ENCODE results near the gene TP63. TPM values are rescaled to one million over a fixed set of nuclear protein-coding genes. Genes with fewer than 3 reads are reported as not detected.
"Not testable (repeated sequence)": the region's sequence is repeated elsewhere in the genome, so short reads cannot be mapped to it uniquely, and the experiment has no call there.

The TP63 gene
- polyA plus RNA-seq, 3 donors: not detected

- no peak overlapping the region for H3K4me3 Mint-ChIP-seq
- 86% methylated on average over 2 of the region's 3 CpGs for WGBS (ENCODE audit: insufficient coverage)
Observed at GRCh38 chr3:189590223-189590622, 41.0 kb upstream of the TP63 start.

DNA sequence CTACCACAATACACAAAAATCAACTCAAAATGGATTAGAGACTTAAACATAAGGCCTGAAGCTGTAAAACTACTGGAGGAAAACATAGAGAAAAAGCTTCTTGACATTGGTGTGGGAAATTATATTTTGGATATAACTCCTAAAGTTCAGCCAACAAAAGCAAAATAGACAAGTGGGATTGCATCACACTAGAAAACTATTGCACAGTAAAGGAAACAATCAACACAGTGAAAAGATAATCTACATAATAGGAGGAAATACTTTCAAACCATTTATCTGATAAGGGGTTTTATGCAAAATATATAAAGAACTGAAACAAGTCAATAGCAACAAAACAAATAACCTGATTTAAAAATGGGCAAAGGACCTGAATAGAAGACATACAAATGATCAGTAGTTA is 37.6 kb upstream of the TP63 start:
- Histone ChIP-seq H2AFZ (ENCODE audit: insufficient read depth, low read depth, low read length, poor library complexity, severe bottlenecking) (no peak overlapping the region), H3K27ac (ENCODE audit: low read depth in 1 of 2, low read length in 2 of 2) (no peak overlapping the region), H4K20me1 (ENCODE audit: insufficient read depth, low read length) (no peaks in the 10 kb centered on the region), H3K36me3 (replicated peaks in 1 of 2; ENCODE audit: control insufficient read depth in 1 of 2, insufficient read depth in 2 of 2, low read length in 2 of 2) (no peaks in the 10 kb centered on the region), H3K4me3 (replicated peaks in 1 of 3; ENCODE audit: low read depth in 2 of 3, low read length in 3 of 3) (no peak overlapping the region), H3K9ac (ENCODE audit: insufficient read depth, low read length, poor library complexity, severe bottlenecking) (no peak overlapping the region), H3K79me2 (ENCODE audit: insufficient read depth, low read length) (no peaks in the 10 kb centered on the region), H3K9me3 (replicated peaks in 1 of 2; ENCODE audit: control insufficient read depth in 1 of 2, insufficient read depth in 1 of 2, low read length in 2 of 2) (no peaks in the 10 kb centered on the region), H3K4me1 (ENCODE audit: control insufficient read depth in 1 of 2, insufficient read depth in 2 of 2, low read length in 2 of 2) (no peaks in the 10 kb centered on the region), H3K27me3 (ENCODE audit: control insufficient read depth in 2 of 2, insufficient read depth in 2 of 2, low read length in 2 of 2) (no peaks in the 10 kb centered on the region), H3K4me2 (replicated peaks; ENCODE audit: extremely low read depth, low read length, poor library complexity, severe bottlenecking) (no peak overlapping the region)
- Mint-ChIP-seq H3K27ac (no peak overlapping the region), H3K27me3 (ENCODE audit: low read depth in 3 of 3) (peaks cover 3 to 4% (median 3%) of the 10 kb centered on the region in 3 donors), H3K4me3 (no peak overlapping the region), H3K4me1 (peaks cover 5% of the 10 kb centered on the region), H3K9me3 (peaks cover 0 to 13% (median 7%) of the 10 kb centered on the region in 7 donors), H3K36me3 (no peaks in the 10 kb centered on the region)
- intact Hi-C loops (cut with micrococcal nuclease): no loop called here
- no peak for TF ChIP-seq CTCF (IDR thresholded peaks at IDR 0.05)
- DNase-seq: no peak

More at GRCh38 chr3:189590223-189590622, 41.0 kb upstream of the TP63 start:
- Histone ChIP-seq H3K9me3 (replicated peaks in 1 of 2; ENCODE audit: control insufficient read depth in 1 of 2, insufficient read depth in 1 of 2, low read length in 2 of 2) (no peaks in the 10 kb centered on the region), H3K27me3 (ENCODE audit: control insufficient read depth in 2 of 2, insufficient read depth in 2 of 2, low read length in 2 of 2) (no peaks in the 10 kb centered on the region), H3K4me3 (replicated peaks in 1 of 3; ENCODE audit: low read depth in 2 of 3, low read length in 3 of 3) (no peak overlapping the region), H3K9ac (ENCODE audit: insufficient read depth, low read length, poor library complexity, severe bottlenecking) (no peak overlapping the region), H2AFZ (ENCODE audit: insufficient read depth, low read depth, low read length, poor library complexity, severe bottlenecking) (no peak overlapping the region), H3K36me3 (replicated peaks in 1 of 2; ENCODE audit: control insufficient read depth in 1 of 2, insufficient read depth in 2 of 2, low read length in 2 of 2) (no peaks in the 10 kb centered on the region), H3K27ac (ENCODE audit: low read depth in 1 of 2, low read length in 2 of 2) (no peak overlapping the region), H4K20me1 (ENCODE audit: insufficient read depth, low read length) (no peaks in the 10 kb centered on the region), H3K4me2 (replicated peaks; ENCODE audit: extremely low read depth, low read length, poor library complexity, severe bottlenecking) (no peak overlapping the region), H3K4me1 (ENCODE audit: control insufficient read depth in 1 of 2, insufficient read depth in 2 of 2, low read length in 2 of 2) (no peaks in the 10 kb centered on the region), H3K79me2 (ENCODE audit: insufficient read depth, low read length) (no peaks in the 10 kb centered on the region)
- Mint-ChIP-seq H3K27ac (no peak overlapping the region), H3K9me3 (peaks cover 0 to 5% (median 1%) of the 10 kb centered on the region in 7 donors), H3K36me3 (no peaks in the 10 kb centered on the region), H3K4me1 (peaks cover 3% of the 10 kb centered on the region), H3K27me3 (ENCODE audit: low read depth in 3 of 3) (peaks cover 1 to 2% (median 2%) of the 10 kb centered on the region in 3 donors)
- intact Hi-C loops (cut with micrococcal nuclease): no loop called here
- TF ChIP-seq CTCF (IDR thresholded peaks at IDR 0.05): no peak
- no peak for DNase-seq

DNA sequence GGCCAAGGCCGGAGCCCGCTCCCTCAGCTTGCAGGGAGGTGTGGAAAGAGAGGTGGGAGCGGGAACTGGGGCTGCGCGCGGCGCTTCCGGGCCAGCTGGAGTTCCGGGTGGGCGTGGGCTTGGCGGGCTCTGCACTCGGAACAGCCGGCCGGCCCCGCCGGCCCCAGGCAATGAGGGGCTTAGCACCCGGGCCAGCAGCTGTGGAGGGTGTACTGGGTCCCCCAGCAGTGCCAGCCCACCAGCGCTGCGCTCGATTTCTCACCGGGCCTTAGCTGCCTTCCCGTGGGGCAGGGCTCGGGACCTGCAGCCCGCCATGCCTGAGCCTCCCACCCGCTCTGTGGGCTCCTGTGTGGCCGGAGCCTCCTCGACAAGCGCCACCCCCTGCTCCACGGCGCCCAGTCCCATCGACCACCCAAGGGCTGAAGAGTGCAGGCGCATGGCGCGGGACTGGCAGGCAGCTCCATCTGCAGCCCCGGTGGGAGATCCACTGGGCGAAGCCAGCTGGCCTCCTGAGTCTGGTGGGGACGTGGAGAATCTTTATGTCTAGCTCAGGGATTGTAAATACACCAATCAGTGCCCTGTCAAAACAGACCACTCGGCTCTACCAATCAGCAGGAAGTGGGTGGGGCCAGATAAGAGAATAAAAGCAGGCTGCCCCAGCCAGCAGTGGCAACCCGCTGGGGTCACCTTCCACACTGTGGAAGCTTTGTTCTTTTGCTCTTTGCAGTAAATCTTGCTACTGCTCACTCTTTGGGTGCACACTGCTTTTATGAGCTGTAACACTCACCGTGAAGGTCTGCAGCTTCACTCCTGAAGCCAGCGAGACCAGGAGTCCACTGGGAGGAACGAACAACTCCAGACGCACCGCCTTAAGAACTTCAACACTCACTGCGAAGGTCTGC is 34.9 kb upstream of the TP63 start:
- 93% methylated on average over 24 of the region's 45 CpGs for WGBS (ENCODE audit: insufficient coverage)
- H2AFZ ChIP-seq (ENCODE audit: insufficient read depth, low read depth, low read length, poor library complexity, severe bottlenecking); H3K4me1 Mint-ChIP-seq; H3K27ac Mint-ChIP-seq; H3K4me3 ChIP-seq (replicated peaks in 1 of 3; ENCODE audit: low read depth in 2 of 3, low read length in 3 of 3); H3K36me3 Mint-ChIP-seq; H3K9me3 ChIP-seq (replicated peaks in 1 of 2; ENCODE audit: control insufficient read depth in 1 of 2, insufficient read depth in 1 of 2, low read length in 2 of 2); H4K20me1 ChIP-seq (ENCODE audit: insufficient read depth, low read length); intact Hi-C loops (cut with micrococcal nuclease); H3K27me3 Mint-ChIP-seq (ENCODE audit: low read depth in 3 of 3); H3K27ac ChIP-seq (ENCODE audit: low read depth in 1 of 2, low read length in 2 of 2); H3K36me3 ChIP-seq (replicated peaks in 1 of 2; ENCODE audit: control insufficient read depth in 1 of 2, insufficient read depth in 2 of 2, low read length in 2 of 2); H3K9ac ChIP-seq (ENCODE audit: insufficient read depth, low read length, poor library complexity, severe bottlenecking); H3K79me2 ChIP-seq (ENCODE audit: insufficient read depth, low read length); H3K4me2 ChIP-seq (replicated peaks; ENCODE audit: extremely low read depth, low read length, poor library complexity, severe bottlenecking); H3K4me3 Mint-ChIP-seq; DNase-seq; H3K27me3 ChIP-seq (ENCODE audit: control insufficient read depth in 2 of 2, insufficient read depth in 2 of 2, low read length in 2 of 2); H3K4me1 ChIP-seq (ENCODE audit: control insufficient read depth in 1 of 2, insufficient read depth in 2 of 2, low read length in 2 of 2): not testable (repeated sequence)
- peaks cover 0 to 11% (median 6%) of the 10 kb centered on the region in 7 donors for H3K9me3 Mint-ChIP-seq

Data from CD14-positive monocyte (primary cell).